GM18873 (cell line): ENCODE results near the gene ERCC2.
"Not testable (repeated sequence)": the region's sequence is repeated elsewhere in the genome, so short reads cannot be mapped to it uniquely, and the experiment has no call there.

Experiments used
- ATAC-seq: cut with Tn5 transposase; IDR thresholded peaks from one replicate; pipeline ENCODE4 v1.9.1; 2021; ENCODE audit warnings: mild to moderate bottlenecking, moderate library complexity, moderate number of reproducible peaks; ENCODE audit not compliant: unreplicated experiment, low FRiP score

Gene ERCC2

GRCh38 chr19:45340232-45340898, 30.0 kb downstream of the ERCC2 start, which contains the start of gene KLC3:
Gene KLC3, plus strand, starts transcription at chr19:45340750. Its CDS starts 4,792 bp downstream, at chr19:45345542.
- ATAC-seq = no peak

GRCh38 chr19:45339629-45340028, 30.7 kb downstream of the ERCC2 start:
- no peak for ATAC-seq

- ATAC-seq = no peak
Measured at GRCh38 chr19:45336696-45337251, 33.6 kb downstream of the ERCC2 start.

- ATAC-seq = not testable (repeated sequence)
Measured at GRCh38 chr19:45334881-45335280, 35.5 kb downstream of the ERCC2 start.

- ATAC-seq = no peak
Measured at GRCh38 chr19:45333609-45334303, 36.6 kb downstream of the ERCC2 start.

- ATAC-seq = no peak
Measured at GRCh38 chr19:45331411-45331810, 39.0 kb downstream of the ERCC2 start.

- ATAC-seq = no peak
Measured at GRCh38 chr19:45327404-45328143, 42.8 kb downstream of the ERCC2 start.

- no peak for ATAC-seq
Measured at GRCh38 chr19:45324349-45324907, 45.9 kb downstream of the ERCC2 start.

GRCh38 chr19:45323671-45324081, 46.7 kb downstream of the ERCC2 start:
- no peak for ATAC-seq

GRCh38 chr19:45322744-45323281, 47.6 kb downstream of the ERCC2 start, which contains the start of gene CKM:
Gene CKM, minus strand, starts transcription at chr19:45322875. Its CDS starts 3,162 bp downstream, at chr19:45319713.
- ATAC-seq = no peak

GRCh38 chr19:45322311-45322710, 48.1 kb downstream of the ERCC2 start:
- ATAC-seq = no peak

- no peak for ATAC-seq
Measured at GRCh38 chr19:45321848-45322247, 48.5 kb downstream of the ERCC2 start.

- ATAC-seq = no peak
Measured at GRCh38 chr19:45320997-45321775, 49.2 kb downstream of the ERCC2 start.

- no peak for ATAC-seq
Measured at GRCh38 chr19:45315304-45315703, 55.1 kb downstream of the ERCC2 start.

GRCh38 chr19:45314708-45315245, 55.6 kb downstream of the ERCC2 start:
- ATAC-seq = no peak

- not testable (repeated sequence) for ATAC-seq
Measured at GRCh38 chr19:45312285-45312684, 58.1 kb downstream of the ERCC2 start.

GRCh38 chr19:45311621-45312020, 58.8 kb downstream of the ERCC2 start:
- no peak for ATAC-seq

GRCh38 chr19:45309322-45309721, 61.1 kb downstream of the ERCC2 start:
- ATAC-seq = not testable (repeated sequence)

GRCh38 chr19:45307361-45307760, 63.0 kb downstream of the ERCC2 start:
- no peak for ATAC-seq
